NT2/D1 (cell line): ENCODE data around the gene MED15.

Experiments
- SUZ12 ChIP-seq: IDR thresholded peaks from 2 replicates; pipeline ENCODE4 v1.6.1; 2011; ENCODE audit not compliant: insufficient read length, insufficient read depth; ENCODE audit errors: extremely low read depth
- YY1 ChIP-seq: IDR thresholded peaks from 2 replicates; pipeline ENCODE4 v1.6.1; 2011; ENCODE audit not compliant: insufficient read length, insufficient read depth

- TF ChIP-seq SUZ12 (no peak), YY1 (no peak)
These were observed 123.6 kb downstream of the MED15 start for GRCh38 chr22:20630873-20631617.
